WI38 (cell line): ENCODE measurements around the gene GTF2F2.

Experiments
- H3K4me3 ChIP-seq: 2 replicates; pipeline ENCODE4 v1.5.1; 2011; ENCODE audit warnings: low read depth, mild to moderate bottlenecking, control low read depth, low read length
- TF ChIP-seq, protein P1 (sequence below): IDR thresholded peaks from 2 replicates; pipeline ENCODE4 v1.5.1; 2012; ENCODE audit warnings: low read depth, mild to moderate bottlenecking, control low read depth, low read length

The GTF2F2 gene

GRCh38 chr13:45141369-45141768, 21.1 kb downstream of the GTF2F2 start:
- H3K4me3 ChIP-seq, result no peak overlapping the region
- TF ChIP-seq, protein P1, sequence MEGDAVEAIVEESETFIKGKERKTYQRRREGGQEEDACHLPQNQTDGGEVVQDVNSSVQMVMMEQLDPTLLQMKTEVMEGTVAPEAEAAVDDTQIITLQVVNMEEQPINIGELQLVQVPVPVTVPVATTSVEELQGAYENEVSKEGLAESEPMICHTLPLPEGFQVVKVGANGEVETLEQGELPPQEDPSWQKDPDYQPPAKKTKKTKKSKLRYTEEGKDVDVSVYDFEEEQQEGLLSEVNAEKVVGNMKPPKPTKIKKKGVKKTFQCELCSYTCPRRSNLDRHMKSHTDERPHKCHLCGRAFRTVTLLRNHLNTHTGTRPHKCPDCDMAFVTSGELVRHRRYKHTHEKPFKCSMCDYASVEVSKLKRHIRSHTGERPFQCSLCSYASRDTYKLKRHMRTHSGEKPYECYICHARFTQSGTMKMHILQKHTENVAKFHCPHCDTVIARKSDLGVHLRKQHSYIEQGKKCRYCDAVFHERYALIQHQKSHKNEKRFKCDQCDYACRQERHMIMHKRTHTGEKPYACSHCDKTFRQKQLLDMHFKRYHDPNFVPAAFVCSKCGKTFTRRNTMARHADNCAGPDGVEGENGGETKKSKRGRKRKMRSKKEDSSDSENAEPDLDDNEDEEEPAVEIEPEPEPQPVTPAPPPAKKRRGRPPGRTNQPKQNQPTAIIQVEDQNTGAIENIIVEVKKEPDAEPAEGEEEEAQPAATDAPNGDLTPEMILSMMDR, result no peak

DNA sequence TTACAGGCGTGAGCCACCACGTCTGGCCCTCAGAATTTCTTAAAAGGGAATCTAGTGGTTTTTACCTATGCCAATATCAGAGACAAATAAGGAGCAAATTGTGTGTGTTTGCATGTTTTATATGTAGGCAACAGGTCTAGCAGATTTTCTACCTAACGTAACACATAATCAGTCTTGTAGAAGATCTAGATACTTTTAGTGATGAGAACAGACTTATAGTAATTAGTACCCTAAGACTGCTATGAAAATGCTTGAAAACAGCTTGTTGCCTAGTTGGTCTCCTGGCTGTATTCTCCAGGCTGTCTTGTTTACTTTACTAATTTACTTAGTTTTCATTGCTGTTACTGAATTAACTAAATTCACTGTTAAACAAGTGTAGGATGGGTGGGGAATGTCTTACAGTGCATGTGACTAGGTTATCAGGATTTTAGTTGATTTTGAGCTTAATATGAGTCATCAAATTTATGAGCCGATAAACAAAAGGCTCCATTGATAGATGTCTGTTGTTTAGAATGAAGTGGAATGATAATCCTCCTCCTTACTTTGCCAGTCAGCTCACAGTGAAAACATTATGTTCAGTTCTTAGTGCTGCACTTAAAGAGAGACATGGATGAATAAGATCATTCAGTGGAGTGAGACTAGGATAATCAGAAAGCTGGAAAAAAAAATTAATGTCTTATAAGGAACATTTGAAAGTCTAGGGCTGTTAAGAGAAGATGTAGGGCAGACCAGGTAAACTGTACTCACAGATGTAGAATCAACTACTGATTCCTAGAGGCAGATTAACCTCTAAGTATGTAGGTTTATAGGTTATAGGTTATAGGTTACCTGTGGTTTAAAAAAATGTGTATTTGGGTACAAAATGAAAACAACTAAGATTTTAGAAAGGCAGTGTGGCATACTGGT, 22.4 kb downstream of the GTF2F2 start:
- H3K4me3 ChIP-seq, result no peak overlapping the region

GRCh38 chr13:45143346-45143751, 23.0 kb downstream of the GTF2F2 start:
- TF ChIP-seq, protein P1, result no peak
- H3K4me3 ChIP-seq, result no peak overlapping the region

More for the DNA sequence above, 22.4 kb downstream of the GTF2F2 start:
- TF ChIP-seq, protein P1, result no peak

GRCh38 chr13:45149964-45150363, 29.7 kb downstream of the GTF2F2 start:
- TF ChIP-seq, protein P1, result no peak
- H3K4me3 ChIP-seq, result no peak overlapping the region

DNA sequence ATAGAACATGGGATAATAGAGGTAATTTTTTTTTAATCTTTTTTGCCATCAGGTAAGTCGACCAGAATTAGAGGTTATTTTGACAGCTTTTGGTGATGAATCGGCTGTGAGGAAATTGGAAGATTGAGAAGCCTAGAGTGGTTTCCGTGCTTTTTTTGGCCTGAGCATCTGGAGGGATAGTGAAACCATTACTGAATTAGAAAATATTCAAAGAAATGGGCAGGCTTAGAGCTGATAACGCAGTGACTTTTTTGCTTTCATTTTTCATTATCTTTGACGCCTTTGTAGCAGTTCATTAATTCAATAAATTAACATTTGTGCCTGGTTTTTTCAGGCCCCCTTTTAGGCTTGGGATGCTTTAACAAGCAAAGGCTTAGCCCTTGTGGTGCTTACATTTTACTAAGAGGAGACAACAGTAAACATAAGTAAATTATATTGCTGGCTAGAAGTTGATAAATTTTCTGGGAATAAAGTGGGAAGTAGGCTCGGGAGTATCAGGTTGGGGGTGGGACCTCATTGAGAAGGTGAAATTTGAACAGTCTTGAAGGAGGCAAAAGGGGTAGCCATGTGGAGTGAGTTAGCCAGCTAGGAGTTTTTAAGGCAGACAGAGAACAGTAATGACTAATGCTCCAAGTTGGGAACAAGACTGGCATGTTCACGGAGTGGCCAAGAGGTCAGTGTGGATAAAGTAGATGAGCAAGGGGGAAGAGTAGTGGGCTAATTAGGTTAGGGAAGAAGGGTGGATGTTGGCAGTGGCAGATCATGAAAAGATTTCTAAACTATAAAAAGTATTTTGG, 36.5 kb downstream of the GTF2F2 start:
- TF ChIP-seq, protein P1, result no peak
- no peak overlapping the region for H3K4me3 ChIP-seq

- TF ChIP-seq, protein P1, result no peak
- H3K4me3 ChIP-seq, result no peak overlapping the region
These were observed 41.9 kb downstream of the GTF2F2 start for GRCh38 chr13:45162194-45162593.
